ENCODE data around the gene FIG4.

- TF ChIP-seq CTCF (conservative IDR thresholded peaks at IDR 0.05 in 1 of 2, IDR thresholded peaks at IDR 0.05 in 1 of 2; ENCODE audit: low read depth in 1 of 2, low read length in 2 of 2), result no peak
- TF ChIP-seq EZH2 (IDR thresholded peaks at IDR 0.05; ENCODE audit: low read length, missing control alignments), result no peak
Measured at GRCh38 chr6:109804020-109804419, 112.9 kb downstream of the FIG4 start.
